Measurements from ENCODE around the gene MAP4K2.

MAP4K2 gene

GRCh38 chr11:64796047-64796756 is 6.8 kb downstream of the MAP4K2 start:
- no peak overlapping the region for H3K4me3 ChIP-seq (replicated peaks; ENCODE audit: low read depth, low read length)
- TF ChIP-seq CTCF (IDR thresholded peaks at IDR 0.05; ENCODE audit: low read depth, low read length, missing control alignments): no peak
- DNase-seq (ENCODE audit: extremely low read depth, low read depth): no peak

- TF ChIP-seq CTCF (IDR thresholded peaks at IDR 0.05; ENCODE audit: low read depth, low read length, missing control alignments): no peak
- DNase-seq (ENCODE audit: extremely low read depth, low read depth): no peak
- H3K4me3 ChIP-seq (replicated peaks; ENCODE audit: low read depth, low read length): no peak overlapping the region
Measured at GRCh38 chr11:64794526-64794925, 8.5 kb downstream of the MAP4K2 start.

- no peak for TF ChIP-seq CTCF (IDR thresholded peaks at IDR 0.05; ENCODE audit: low read depth, low read length, missing control alignments)
- DNase-seq (ENCODE audit: extremely low read depth, low read depth): no peak
Measured at GRCh38 chr11:64793271-64794160, 9.5 kb downstream of the MAP4K2 start.

GRCh38 chr11:64792482-64792881 is 10.5 kb downstream of the MAP4K2 start:
- no peak overlapping the region for H3K4me3 ChIP-seq (replicated peaks; ENCODE audit: low read depth, low read length)
- no peak for DNase-seq (ENCODE audit: extremely low read depth, low read depth)
- no peak for TF ChIP-seq CTCF (IDR thresholded peaks at IDR 0.05; ENCODE audit: low read depth, low read length, missing control alignments)

More at GRCh38 chr11:64793271-64794160, 9.5 kb downstream of the MAP4K2 start:
- no peak overlapping the region for H3K4me3 ChIP-seq (replicated peaks; ENCODE audit: low read depth, low read length)

- TF ChIP-seq CTCF (IDR thresholded peaks at IDR 0.05; ENCODE audit: low read depth, low read length, missing control alignments): no peak
- no peak overlapping the region for H3K4me3 ChIP-seq (replicated peaks; ENCODE audit: low read depth, low read length)
Measured at GRCh38 chr11:64791781-64792291, 11.2 kb downstream of the MAP4K2 start.

GRCh38 chr11:64790205-64791095 is 12.6 kb downstream of the MAP4K2 start:
- H3K4me3 ChIP-seq (replicated peaks; ENCODE audit: low read depth, low read length): no peak overlapping the region
- no peak for DNase-seq (ENCODE audit: extremely low read depth, low read depth)
- TF ChIP-seq CTCF (IDR thresholded peaks at IDR 0.05; ENCODE audit: low read depth, low read length, missing control alignments): no peak

More at GRCh38 chr11:64791781-64792291, 11.2 kb downstream of the MAP4K2 start:
- DNase-seq (ENCODE audit: extremely low read depth, low read depth): no peak
